Islet precursor cell (in vitro differentiated cells): ENCODE results near the gene GPATCH2L.
A peak's percentile ranks its signal among the peaks of the same experiment; 100 is the strongest.

Experiments
- DNase-seq: peaks from one replicate; pipeline ENCODE4 v3.0.0-alpha.2; 2018

GPATCH2L gene

DNA sequence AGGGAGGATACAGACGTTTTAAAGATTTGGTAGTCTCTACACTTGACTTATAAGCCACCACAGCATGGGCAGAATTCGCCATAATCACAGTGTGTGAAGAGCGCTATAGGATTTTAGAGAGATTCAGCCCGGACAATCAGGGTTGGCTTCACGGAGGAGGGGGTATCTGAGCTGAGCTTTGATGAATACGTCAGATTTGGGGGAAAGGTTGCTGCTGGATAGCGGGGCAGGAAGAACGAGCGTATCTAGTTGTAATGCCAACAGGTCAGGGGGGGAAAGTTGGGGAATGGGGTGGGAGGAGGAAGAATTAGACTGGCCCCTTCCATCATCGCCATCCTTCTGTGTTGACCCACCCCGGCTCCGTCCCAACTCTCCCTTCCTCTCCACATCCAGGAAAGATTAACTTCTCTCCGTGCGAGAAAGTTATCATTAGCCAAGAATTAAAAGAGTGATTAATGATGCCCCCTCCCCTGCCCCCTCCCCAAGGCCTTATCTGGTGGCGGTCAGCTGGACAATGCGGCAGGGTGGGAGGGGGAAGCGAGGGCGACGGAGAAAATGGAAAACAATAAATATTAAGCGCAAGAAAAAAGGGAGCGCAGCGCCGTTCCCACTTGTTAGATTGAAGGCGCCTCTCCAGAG lies 13.5 kb upstream of the GPATCH2L start:
- DNase-seq = no peak

DNA sequence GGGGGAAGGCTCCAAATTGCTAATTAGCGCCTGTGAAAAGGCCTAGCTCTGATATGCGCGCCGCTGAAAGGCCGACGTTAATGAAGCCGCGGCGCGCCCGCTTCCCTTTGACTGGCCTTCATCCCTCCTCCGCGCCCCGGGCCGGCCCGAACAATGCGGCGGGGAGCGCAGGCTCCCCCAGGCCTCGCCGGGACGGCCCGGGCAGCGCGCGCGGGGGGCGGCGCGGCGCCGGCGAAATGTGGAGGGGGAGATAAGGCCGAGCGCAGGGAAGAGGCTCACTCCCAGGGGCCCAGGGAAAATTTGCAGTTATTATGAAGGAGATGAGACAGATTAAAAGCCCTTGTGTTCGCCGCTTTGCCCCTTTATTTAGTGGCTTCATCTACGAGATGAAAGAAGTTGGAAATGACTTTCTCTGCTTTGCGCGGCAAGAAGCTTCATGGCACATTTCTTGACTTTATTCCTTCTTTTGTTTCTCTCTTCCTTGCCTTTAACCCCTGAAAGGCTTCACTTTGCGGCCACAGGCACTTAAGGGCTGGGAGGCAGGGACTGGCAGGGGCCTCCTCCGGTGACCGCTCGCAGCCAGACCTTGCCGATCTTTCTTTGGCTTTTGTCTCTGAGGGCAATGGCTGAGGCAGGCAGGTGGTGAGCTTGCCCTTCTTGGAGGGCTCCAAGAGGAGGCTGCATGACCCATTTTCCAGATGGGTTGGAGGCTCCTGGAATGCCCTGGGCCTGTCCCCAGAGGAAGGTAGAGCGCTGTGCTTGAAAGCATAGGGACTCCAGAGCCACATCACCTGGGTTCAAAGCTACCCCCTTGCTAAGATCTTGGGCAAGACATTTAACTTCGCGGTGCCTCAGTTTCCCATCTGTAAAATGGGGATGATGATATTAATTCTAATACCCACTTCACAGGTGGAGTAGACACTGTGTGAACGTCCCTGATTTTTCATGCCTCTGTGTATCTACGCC lies 12.7 kb upstream of the GPATCH2L start:
- DNase-seq = no peak

DNA sequence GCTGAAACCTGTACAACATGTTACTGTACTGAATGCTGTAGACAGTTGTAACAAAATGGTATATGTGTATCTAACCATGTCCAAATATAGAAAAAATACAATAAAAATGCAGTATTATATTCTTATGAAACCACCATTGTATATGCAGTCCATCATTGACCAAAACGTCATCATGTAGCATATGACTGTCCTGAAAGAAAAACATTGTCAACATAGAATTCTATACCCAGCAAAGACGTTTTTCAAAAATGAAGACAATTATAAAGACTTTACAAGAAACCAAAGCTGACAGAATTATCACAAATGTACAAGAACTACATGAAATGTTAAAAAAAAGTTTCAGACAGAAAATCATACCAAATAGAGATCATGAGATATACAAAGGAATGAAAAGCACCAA lies 8.1 kb upstream of the GPATCH2L start:
- no peak for DNase-seq

DNA sequence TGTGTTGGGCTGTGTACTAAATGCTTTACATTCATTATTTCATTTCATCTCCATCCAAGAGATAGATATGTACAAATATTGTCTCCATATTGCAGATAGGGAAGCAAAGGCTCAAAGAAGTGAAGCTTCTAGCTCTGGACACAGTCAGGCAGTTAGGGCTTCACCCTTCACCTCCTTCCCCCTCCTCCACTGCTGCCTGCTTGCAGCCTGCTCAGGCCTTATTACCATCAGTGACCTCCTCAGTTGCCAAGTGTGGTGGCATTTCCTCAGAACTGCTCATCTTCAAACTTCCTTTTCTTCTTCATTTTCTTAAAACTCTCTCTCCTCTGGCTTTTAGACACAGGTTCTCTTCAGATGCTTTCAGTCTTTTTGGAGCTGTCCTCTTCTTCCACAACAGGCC lies 4.7 kb upstream of the GPATCH2L start:
- DNase-seq = no peak

DNA sequence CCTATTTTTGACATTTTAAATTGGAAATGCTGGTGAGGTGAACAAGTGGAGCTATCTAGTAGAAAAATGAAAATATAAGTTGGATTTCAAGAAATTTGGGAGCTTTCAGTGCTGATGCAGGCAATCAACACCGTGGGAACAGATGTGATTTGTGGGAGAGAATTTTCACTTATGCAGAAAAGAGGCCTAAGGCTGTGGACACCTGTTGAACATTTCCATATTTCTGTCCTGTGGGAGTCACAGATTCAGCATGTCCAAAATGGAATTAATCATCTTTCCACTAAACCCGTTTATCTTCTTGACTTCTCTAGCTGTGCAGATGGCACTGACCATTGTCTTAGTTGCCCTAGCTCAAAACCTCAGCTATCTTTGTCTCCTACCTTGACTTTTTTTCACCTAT lies 2.5 kb upstream of the GPATCH2L start:
- no peak for DNase-seq

DNA sequence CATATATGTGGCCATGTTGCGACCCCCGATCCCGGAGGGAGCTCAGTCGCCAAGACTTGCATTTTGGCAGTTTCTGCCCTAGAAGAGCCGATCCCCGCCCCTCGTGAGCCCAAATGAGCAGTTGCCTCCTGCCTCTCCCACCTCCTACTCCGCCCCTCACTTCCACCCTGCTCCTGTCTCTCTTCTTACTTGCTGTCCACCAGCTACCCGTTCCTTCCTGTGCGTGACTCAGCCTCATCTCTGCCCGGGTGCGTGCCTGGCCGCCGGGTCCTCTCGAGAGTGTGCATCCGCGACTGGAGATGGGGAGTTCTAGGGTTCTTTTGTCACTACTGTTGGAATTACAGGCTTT lies 585 bp downstream of the GPATCH2L start:
- DNase-seq = peak; percentile 96

DNA sequence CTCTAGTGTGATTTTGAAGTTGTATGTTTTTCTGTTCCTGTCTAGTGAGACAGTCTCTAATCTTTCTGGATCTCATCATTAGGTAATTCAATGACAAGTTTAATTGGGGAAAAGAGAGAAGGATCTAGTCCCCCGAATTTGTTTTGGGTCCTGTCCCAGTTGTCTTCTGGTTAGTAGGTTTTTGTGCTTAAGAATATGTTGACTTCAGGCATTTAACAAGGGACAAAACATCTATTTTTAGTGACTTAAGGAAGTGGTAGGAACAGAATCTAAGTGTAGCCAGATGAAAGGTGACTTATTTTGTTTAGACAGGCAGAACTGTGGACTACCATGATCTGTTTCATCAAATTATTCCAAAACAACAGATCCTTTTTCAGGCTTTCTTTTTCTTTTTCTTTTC lies 2.2 kb downstream of the GPATCH2L start:
- DNase-seq = no peak

DNA sequence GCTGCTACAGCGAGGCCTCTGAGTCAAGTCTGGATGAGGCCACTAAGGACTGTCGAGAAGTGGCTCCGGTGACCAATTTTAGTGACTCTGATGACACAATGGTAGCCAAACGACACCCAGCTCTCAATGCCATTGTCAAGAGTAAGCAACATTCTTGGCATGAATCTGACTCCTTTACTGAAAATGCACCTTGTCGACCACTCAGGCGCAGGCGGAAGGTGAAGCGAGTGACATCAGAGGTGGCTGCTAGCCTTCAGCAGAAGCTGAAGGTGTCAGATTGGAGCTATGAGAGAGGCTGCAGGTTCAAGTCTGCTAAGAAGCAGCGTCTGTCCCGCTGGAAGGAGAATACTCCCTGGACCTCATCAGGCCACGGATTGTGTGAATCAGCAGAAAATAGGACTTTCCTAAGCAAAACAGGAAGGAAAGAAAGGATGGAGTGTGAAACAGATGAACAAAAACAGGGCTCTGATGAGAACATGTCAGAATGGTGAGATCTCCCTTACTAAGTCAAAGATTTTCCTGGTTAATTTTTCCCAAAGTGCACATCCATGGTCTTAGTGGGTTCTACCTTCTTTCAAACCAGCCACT lies 2.9 kb downstream of the GPATCH2L start:
- DNase-seq = no peak

DNA sequence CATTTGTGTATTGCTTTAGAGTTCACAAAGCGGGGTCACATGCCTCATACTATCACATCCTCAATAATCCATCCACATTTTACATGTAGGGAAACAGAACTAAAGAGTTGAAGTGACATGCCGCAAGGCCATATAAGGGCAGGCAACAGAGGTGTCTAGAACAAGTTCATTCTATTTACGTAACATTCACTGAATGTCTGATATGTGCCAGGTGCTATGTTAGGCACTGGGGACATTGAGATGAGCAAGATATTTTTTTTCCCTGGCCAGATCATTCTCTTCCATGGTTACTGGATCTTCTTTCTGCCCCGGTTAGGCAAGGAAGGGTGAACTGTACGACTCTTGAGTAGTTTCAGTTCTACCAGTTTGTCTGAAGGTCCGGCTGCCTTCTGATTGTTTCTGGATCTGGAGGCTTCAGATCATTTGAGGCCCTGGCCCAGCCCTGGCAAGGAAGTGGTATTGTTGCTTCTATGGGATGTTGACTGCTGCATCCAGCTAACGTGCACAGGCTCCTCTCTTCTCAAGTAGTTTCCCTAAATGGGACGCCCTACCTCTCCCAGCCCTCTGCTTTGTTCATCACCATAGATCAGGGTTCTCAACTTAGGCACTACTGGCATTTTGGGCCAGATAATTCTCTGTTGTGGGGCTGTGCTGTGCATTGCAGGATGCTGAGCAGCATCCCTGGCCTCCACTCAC lies 12.1 kb downstream of the GPATCH2L start:
- no peak for DNase-seq

DNA sequence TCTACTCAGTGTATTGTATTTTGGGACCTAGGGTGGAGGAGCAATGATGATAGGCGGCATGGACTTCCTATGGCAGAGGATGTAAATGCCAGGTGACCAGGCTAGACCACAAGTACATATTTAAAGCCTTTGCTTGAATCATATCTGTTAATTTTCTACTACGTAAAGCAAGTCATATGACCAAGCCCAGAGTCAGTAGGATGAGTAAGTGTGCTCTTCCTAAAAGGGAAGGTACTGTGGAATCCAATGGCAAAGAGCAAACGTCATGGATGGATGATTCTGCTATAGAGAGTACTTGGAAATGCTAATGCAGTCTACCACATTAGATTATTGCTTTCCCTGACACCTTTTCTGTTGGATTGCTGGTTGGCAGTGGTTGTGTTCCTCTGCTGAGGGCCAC lies 16.8 kb downstream of the GPATCH2L start:
- no peak for DNase-seq

DNA sequence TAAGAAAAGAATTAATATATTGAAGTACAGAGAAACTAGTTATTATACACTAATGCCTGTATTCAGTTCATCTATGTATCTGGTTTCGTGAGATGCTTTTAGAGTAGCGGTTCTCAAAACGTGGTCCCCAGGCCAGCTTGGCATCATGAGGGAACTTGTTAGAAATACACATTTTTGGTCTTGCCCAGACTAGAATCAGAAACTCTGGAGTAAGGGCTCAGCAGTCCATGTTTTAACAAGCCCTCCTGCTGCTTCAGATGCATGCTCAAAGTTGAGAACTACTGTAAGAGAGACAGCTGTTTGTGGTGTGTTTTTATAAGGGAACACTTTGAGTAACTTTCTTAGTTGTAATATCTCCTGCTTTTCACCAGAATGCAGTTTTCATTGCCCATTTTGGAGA lies 18.1 kb downstream of the GPATCH2L start:
- no peak for DNase-seq

DNA sequence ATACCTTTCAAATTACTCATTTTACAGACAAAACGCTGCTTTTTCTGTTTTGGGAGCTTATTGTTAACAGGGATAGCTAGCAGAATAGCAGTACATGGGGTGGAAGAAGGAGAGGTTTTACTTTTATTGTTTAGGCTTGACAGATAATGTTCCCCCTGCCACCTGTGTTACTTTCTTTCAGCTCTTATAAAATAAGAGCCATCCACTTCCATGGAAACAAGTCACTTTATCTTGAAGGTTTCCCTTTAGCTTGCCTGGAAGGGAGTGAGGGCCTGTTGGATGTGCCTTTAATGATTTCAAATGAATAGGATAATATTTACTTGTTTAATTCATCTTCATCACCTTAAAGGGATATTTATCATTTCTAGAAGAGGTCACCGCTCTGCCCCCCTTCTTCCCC lies 23.3 kb downstream of the GPATCH2L start:
- DNase-seq = no peak

DNA sequence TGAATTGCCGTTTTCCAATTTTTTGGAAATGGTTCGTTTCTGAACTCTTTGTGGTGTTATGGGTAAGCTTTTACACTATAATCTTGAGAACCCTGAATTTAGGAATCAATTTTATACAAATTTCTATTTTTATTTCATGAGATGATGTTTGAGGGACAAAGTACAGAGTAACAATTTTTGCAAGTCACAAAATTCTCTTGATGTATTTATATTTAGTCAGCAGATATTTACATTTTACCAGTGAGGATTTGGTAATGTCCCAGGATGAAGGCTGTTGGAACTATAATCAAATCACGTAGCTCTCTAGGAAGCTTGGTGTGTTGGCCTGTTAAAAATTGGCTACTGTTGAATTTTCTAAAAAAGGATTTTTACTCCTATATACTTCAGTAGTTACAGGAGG lies 24.2 kb downstream of the GPATCH2L start:
- no peak for DNase-seq

DNA sequence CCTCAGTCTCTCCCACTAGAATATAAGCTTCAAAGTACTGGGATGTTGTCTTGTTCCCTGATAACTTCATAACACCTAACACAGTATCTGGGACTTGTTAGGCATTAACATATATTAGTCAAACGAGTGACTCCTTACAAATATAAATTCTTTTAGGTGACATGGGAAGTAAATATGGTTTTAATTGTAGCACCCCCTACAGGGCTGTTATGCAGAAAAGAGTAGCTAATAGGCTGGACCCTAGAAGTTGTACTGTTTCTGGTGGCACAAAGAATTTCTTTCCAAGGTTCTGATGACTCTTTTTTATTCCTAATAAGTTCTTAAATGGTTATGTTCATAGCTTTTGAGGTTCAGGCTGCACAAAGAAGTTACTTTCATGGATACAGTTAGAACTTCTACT lies 29.8 kb downstream of the GPATCH2L start:
- DNase-seq = no peak

DNA sequence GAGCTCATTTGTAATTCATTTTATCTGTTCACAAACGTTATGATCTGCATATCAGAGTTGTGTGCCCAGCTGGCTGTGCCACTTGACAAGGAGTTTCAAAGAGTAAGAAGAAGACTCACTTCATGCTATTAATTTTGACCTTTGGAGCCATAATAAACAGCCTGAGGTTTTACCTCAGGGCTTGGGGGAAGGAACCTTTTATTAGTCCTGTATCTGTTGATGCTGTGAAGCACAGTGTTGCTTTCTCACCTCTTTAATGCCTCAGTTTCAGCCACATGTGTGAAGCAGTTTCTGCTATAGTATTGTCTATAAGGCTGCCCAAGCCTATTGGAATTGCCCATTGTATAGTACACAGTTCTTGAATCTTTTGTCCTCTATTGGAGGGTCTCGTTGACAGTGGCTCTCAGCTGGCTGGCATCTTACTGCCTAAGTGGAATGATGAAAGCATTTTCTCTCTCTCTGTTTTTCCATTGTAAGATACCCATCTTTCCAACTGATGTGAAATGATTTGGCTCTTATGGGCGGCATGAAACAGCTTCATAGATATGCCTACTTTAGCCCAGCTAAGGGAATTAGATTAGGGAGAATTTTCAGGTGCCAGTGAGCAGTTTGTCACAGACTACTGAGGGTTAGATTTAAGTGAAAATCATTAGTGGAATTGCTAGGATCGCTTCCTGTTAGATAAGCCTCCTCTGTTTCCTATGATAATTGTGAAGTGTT lies 34.7 kb downstream of the GPATCH2L start:
- no peak for DNase-seq

DNA sequence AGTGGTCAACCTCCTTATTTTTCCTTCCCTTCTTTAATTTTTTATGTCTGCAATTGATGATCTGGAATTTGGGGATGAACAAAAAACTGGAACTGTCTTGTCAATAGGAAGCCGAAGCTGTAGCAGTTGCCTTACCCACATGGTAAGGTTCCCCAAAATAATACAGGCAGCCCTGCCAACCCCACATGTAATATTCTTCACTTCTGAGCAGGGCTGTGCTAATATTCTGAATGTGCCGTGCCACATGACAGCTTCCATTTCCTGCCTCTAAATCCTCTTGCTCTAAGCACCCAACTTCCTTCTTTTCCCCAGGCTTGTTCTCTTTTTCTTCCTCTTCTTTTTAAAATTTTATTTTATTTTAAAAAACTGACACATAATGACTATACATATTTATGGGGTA lies 39.6 kb downstream of the GPATCH2L start:
- no peak for DNase-seq

DNA sequence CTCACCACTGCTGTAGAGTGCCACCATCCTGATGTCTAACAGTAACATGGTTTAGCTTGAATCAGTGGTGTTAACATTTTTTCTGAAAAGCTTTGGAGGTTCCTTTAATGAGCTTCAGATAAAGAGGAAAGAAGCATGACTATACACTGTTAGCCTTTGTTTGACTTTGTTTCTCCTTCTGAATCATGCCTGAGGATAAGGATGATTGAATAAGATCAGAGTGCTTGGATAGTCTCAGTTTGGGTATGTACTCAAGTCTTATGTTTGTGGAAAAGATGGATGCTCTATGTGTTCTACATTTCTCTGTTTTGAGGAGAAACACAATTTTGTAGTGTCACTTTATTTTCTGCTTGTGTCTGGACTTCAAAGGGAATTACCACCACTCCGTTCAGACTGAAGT lies 42.0 kb downstream of the GPATCH2L start:
- DNase-seq = no peak

DNA sequence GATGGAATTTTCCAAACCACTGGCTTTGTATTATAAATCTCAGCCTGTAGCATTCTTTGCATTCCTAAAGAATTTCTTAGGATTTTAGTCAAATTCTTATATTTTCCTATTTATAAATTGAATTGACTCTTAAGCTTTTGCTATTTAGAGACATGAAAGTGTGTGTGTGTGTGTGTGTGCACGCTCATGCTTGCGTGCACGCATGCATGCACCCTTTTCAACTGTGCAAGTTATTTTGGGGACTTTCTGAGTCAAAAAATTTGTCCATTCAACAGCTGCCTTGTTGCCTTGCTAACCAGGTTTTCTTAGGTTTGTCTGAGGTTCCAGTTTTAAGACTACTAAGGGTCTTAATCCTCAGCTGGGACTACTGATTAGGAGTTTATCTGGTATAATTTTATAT lies 42.6 kb downstream of the GPATCH2L start:
- no peak for DNase-seq

DNA sequence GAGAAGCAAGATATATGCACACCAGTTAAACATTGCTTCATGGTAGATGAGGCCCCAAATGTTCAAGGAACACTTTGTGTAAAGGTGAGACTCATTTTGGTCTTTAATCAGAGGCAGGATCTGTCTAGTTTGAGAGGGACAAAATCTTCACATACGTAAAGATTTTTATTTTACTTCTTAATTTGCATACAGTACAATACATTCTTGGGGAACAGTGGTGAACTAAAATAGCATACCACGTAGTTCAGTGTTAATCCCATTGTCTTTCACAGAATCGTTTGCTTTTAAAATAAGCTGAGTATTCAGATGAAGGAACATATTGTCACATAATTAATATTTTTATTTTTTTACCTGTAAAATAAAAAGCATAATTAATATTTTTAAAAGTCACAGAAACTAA lies 43.3 kb downstream of the GPATCH2L start:
- DNase-seq = no peak

DNA sequence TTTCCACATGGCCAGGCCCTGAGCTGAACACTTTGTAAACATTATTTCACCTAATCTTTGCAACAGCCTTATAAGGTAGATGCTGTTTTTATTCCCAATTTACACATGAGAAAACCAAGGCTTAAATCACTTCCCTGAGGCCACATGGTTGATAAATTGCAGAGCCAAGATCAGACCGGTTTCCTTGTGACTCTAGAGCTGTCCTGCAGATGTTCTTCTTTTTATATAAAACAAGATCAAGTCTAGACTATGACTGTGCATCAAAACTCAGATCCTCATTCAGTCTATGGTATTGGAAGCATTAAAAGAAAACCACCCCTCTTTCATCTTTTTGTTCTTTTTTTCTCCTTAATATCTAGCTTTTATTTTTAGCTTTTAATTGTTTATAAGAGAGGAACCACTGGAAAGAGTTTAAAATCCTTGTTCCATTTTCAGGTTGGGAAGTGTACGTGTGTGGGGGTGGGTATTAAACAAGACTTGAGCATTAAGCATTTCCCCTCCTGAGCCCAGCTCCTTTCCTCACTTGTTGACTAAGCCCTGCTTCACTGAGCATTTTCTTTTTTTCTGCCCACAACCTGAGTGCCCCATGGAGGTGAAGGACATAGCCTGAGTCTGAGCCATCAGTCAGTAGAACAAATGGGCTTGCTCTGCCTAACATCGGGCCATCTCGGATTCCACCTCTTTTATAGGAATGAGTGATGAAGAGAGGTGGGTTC lies 45.4 kb downstream of the GPATCH2L start:
- no peak for DNase-seq

DNA sequence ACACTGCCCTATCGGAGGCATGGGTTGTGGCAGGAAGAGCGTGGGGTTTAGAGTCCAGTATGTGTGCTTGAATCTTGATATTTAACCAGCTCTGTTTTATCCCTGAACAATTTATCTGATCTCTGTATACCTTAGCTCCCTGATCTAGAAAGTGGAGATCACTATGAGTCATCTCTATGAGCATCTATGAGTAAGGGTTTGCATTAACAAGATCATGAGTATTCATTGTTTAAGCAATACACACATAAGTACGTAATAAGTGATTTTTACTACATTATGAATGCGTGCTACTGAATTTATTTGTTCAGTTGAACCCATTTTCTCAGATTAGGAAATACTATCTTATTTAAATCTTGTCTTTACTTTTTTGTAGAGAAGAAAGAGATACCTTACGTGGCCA lies 49.4 kb downstream of the GPATCH2L start:
- no peak for DNase-seq
